HG02763 (cell line): ENCODE results near the gene EGFR.

Source experiments
- ATAC-seq: cut with Tn5 transposase; IDR thresholded peaks from one replicate; pipeline ENCODE4 v1.9.1; 2021; ENCODE audit warnings: mild to moderate bottlenecking, moderate library complexity; ENCODE audit not compliant: unreplicated experiment

The EGFR gene

DNA sequence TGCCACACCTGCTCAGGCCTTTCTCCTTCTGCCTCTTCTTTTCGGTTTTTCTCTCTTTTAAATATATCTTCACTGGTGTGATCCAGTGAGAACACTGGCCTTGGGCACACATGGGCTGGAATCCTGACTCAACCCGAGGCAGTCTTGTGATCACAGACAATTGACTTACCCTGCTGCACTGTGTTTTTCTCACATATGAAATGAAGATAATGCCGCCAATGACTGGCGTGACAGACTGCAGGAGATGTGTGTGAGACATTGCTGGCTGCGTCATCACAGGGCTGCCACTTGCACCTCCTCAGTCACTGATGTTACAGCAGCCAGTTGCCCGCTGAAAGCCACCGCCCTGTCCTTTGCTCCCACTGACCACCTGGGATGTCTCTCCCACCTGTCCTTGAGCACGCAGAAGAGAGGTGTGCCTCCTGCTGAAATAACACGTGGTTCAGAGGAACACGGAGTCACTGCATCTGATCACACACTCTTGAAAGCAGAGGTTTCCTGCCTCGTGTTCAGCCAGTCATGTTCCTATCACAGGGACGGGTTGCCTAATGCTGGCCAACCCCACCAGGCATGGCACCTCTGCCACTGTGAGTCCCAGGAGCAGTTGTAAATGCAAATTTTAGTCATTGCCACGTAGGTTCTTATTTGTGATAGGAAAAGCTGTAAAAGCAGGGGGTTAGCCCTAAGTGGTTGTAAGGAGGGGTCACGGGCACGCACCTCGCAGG, 221.8 kb downstream of the EGFR start:
- ATAC-seq: no peak

DNA sequence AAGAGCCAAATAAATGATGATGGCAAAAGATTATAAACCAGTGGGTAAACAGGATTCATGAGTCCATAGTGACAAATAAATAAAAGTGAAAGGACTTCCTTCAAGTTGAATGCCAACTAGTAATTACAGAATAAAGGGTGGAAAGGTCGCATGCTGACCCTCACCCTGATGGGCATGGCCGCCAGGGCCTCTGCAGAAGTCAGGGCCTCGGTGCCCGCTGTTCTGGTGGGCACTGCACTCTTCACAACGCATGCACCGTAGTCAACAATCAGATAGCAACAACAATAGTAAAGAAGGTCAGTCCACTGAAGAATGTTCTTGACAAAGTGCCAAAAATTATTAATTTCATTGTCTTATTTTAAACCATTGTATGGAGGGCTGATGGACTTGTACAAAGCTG, 223.1 kb downstream of the EGFR start:
- no peak for ATAC-seq

- no peak for ATAC-seq
These were observed 223.8 kb downstream of the EGFR start for GRCh38 chr7:55242613-55243012.

GRCh38 chr7:55244006-55244745, 225.4 kb downstream of the EGFR start:
- ATAC-seq: no peak

GRCh38 chr7:55245271-55245723, 226.5 kb downstream of the EGFR start:
- ATAC-seq: no peak

DNA sequence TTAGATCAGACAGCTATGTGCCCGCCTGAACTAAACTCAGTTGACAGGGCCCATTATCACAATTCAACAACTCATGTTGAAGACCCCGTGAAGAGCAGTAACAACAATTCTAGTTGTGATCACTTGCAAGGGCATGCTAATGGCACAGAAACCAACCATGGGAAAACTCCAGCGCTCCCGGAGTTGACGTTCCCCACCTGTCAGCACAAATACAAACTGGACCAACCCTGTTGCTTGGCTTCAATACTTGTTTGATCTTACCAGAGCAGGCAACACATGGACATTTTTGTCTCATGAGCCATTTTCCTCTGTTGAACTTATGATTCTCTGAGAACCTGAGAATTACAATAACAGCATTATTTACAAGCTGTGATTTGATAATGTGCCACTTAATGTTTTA, 227.4 kb downstream of the EGFR start:
- ATAC-seq: no peak

- ATAC-seq: no peak
These were observed 228.6 kb downstream of the EGFR start for GRCh38 chr7:55247428-55247827.

- no peak for ATAC-seq
These were observed 229.7 kb downstream of the EGFR start for GRCh38 chr7:55248526-55248925.

DNA sequence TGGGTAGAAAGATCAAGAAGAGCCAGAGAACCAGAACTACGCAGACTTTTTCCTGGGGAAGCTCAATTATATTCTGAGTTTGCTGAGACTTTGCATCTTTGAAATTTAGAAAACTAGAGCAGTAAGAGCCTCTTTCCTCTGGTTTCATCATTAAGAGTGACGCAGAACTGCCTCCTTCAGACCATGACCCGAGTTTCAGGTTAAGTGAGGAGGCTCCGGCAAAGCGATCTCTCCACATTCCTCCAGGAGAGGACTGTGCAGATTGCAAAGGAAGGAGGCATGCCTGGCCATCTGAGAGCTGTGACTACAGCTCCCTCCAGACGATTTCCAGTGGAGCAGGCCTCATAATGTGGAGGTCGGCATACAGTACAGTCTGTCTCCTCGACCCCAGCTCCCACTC, 230.5 kb downstream of the EGFR start:
- ATAC-seq: no peak

- no peak for ATAC-seq
These were observed 231.5 kb downstream of the EGFR start for GRCh38 chr7:55250313-55250712.

GRCh38 chr7:55251313-55251712, 232.5 kb downstream of the EGFR start:
- no peak for ATAC-seq

- no peak for ATAC-seq
These were observed 233.1 kb downstream of the EGFR start for GRCh38 chr7:55251911-55252310.

DNA sequence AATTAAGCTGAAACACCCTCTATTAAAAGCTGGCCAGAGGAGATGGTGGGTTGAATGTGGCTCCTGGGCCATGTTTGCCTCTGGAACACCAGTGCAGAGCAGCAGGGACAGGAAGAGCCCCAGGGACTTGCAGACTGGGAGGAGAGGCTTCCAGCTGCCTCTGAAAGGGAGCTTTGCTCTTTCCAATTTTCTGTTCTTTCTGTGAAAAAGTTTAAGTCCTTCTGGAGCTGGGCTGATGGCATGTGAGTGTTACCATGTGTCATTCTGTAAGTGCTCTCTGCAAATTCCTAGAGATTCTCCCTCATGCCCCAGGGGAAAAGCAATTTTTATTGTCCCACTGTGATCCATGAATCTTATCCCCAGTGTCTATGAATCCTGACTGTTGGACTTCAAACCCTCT, 233.6 kb downstream of the EGFR start:
- no peak for ATAC-seq

DNA sequence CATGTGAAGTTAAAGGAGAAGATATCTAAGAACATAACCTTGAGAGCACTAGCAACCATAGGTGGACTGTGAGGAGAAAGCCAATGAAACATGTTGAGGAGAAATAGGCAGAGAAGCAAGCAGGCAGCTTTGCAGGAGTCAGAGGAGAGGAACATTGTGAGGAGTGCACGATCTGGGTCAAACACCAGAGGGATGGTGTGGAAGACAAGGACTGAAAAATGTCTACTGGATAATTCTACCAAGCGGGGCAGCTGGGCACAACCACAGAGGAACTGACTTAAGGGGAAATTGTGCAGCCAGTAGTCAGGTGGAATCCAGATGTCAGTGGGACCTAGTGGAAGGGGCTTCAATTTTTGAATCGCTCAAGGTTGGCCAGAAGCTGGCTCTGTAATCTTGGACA, 234.4 kb downstream of the EGFR start:
- ATAC-seq: no peak

GRCh38 chr7:55254242-55254595, 235.4 kb downstream of the EGFR start:
- no peak for ATAC-seq

- peak; percentile 74 for ATAC-seq
These were observed 236.0 kb downstream of the EGFR start for GRCh38 chr7:55254596-55255495.

GRCh38 chr7:55255496-55256445, 237.0 kb downstream of the EGFR start:
- peak; percentile 86 for ATAC-seq

DNA sequence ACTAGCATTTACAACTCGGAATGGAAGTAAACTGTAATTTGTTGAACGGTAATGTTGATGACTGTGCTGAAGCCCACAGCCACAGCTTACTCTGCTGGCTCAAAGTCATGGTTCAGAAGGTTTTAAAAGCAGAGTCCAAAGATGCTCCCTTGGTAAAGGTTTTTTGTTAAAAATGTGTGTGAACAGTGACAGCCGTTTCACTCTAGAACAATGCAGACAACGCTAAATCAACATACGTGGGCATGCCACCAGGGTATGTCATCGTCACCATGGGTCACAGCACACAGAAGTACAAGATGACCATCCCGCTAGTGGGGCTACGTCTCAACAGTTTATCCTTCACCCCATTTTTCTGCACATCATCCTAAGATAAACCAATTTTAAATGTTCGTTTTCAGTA, 239.8 kb downstream of the EGFR start:
- ATAC-seq: no peak

GRCh38 chr7:55260171-55260570, 241.4 kb downstream of the EGFR start:
- no peak for ATAC-seq

DNA sequence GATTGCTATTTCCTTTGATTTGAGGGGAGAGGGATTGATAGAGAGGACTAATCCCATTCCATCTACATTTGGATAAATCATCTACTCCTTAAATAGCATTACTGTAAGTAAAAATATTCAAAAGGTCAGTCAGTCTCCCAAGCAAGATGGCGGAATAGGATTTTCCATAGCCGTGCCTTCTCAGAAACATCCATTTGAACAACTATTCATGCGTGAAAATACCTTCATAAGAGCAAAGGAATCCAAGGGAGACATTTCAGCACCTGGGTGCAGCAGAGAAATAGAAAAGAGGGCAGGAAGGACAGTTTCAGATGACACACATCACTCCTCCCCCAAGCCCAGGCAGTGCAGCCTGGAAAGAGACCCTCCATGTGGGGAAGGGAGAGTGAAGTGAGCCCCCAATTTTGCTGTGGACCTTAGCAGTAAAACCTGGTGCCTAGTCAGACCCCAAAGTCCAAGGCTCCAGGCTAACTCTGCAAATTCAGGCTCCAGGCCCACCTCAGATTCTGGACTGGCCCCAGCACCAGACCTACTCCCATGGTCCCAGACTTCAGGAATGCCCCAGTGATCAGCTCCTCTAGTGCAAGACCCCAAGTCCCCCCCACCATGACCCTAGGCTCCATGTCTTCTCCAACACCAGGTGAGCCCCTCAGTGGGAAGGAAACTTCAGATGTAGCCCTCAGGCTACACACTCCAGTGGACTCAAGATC, 242.0 kb downstream of the EGFR start:
- ATAC-seq: no peak
